Stimulated activated CD4-positive, alpha-beta T cell treated with anti-CD3 and anti-CD28 coated beads, Interleukin-15, amount 100 ng/mL, for 24 hours (primary cell): ENCODE measurements around the gene OR52M1.
"Not testable (repeated sequence)": the region's sequence is repeated elsewhere in the genome, so short reads cannot be mapped to it uniquely, and the experiment has no call there.

Source experiments
- DNase-seq: peaks from one replicate; pipeline ENCODE4 v3.0.0-alpha.2; 2020

Gene OR52M1, protein sequence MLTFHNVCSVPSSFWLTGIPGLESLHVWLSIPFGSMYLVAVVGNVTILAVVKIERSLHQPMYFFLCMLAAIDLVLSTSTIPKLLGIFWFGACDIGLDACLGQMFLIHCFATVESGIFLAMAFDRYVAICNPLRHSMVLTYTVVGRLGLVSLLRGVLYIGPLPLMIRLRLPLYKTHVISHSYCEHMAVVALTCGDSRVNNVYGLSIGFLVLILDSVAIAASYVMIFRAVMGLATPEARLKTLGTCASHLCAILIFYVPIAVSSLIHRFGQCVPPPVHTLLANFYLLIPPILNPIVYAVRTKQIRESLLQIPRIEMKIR

DNA sequence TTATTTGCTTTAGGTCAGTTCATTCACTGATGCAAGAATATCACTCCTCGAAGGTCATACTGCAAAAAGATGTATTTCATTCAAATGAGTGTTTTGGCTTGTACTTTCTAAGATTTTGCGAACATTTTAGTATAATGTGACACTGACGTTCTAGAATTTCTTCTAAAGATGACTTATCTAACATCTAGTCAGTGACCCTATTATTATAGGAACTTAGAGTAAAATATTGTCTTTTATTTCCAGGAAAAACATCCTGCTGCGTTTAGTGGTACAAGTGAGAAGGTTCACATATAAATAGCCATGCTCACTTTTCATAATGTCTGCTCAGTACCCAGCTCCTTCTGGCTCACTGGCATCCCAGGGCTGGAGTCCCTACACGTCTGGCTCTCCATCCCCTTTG, at the start of gene OR52M1:
Gene OR52M1 (plus strand): TSS at position 301 of the 400 bp plus-strand sequence. CDS start 0 bp downstream, at position 301.
- no peak for DNase-seq

DNA sequence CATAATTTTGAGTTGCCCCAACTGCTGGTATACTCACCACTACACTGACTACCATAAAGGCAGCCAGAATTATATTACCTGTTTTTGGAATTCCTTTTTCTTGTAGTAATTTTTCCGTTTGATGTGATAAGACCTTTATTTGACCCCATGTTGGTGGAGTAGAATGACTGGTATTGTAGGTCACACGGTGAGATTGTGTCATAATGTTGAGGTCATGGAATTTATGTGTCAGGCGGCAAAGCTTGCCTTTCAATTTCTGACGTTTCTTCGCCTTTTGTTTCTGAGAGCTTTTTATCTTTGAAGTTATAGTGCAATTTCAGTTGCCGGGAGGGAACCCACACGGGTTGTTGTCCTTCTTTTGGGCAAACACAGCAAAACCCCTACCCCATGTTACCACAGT, 49.5 kb upstream of the OR52M1 start:
- DNase-seq, result peak; percentile 19

DNA sequence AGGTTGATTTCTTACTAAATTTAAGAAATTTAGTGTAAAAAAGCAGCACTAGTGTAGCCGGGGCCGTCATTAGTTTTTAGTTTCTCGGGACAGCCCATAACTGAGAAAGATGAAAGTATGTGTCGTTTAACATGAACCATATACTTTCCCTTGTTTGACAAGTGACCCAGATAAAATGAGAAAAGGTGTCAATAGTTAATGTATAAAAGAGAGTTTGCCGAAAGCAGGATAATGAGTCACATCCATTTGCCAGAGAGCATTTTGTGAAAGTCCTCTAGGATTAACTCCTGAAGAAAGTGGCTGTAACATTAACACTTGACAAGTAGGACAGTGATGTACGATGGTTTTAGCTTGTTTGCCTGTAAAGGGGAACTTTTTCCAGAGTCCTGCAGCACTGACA, 49.0 kb upstream of the OR52M1 start:
- DNase-seq, result no peak

DNA sequence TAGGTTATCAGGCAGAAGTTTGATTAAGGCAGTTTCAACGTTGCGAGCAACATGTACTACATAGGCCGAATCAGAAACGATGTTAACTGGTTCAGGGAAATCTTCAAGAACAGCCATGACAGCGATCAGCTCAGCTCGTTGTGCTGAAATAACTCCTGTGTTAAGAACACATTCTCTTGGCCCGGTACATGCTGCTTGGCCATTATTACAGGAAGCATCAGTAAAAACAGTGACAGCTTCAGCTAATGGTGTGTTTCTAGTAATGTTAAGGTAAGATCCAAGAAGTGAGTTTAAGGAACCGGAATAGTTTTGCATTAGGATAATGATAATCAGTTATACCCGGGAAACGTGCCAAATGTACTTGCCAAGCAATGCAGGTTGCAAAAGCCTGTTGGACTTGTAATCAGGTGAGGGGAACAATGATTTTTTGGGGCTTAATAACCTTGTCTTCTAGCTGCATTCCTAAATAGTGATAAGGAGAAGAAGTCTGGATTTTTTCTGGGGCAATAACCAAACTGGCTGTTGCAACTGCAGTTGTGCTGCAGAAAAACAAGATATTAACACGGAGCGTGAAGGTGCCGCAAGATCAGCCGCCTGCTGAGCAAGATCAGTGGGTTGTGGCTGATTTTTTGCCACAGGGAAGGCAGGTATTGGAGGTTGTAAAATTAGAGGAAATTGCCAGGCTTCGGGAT, 48.3 kb upstream of the OR52M1 start:
- DNase-seq, result no peak

DNA sequence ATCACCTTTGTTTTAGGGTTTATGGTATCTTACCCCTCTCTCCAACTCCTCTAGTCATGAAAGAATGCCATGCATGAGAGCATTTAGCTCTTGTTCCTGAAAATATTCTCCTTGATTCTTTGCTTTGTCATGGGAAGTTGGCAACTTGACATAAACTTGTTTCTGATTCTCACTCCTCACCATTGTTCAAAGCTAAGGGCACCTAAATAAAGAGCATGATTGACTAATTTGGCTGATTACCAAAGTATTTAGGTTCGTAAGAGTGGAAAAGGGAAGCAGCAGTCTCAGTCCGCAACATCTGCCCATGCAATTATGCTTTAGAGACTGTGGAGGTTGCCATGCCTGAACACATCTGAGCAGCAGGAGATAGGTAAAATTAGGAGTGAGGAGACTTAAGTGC, 36.1 kb upstream of the OR52M1 start:
- DNase-seq, result no peak

DNA sequence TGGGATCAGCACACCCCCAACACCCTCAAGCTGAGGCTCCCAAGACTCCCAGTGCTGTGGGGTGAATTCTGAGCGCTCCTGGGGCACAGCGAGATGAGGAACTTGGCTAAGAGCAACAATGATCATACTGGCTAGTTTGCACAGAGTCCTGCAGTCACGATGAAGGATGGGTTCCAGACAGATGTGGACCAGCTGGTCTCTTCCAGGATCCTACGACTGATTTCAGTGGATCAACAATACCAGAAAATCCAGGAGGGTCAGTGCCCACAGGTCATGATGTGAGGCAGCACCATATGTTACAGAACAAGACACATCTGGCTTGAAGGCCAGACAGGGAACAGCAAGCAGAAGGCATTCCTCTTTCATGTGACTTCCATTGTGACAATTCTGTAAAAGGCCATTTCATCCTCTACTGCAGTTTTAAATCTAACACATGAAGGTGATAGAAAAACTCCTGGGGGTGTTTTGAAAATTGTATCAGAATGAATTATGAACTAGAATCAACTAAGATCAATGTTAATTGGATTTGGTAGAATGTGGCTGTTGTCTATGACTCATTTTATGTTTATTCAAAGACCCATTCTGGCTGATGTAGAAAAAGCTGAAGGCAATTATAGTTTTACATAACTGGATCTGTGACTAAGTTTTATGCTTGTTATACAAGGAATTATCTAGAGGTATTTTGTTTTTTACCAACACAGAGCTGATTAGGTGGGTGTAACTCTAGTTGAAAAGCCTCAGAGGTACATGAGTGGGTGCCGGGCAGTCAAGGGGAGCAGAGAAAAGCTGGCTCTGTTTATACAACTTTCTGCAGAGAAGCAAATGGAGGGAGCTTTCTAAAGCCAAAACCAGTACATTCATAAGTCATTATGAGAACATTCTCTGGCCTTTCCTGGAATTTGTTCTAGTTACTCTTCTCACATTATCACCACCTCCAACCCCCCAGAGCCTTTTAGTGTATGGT, 33.4 kb upstream of the OR52M1 start:
- no peak for DNase-seq

DNA sequence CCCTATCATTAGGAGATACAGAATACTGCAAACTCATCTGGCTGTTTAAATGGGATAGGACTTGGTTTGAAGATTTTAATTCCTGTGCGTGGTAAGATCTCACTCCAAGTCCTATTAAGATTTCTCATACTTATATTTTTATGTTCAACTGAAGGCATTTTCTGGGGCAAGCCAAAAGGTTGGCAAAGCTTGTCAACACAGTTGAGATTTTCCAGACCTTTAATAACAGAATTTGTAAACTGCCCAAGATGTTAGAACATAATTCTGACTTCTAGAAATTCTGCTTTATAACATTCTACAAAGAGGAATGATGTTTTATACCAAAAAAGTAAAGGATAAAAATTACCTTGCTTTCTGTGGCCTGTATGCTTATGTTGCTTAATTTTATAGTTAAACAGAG, 30.8 kb upstream of the OR52M1 start:
- no peak for DNase-seq

DNA sequence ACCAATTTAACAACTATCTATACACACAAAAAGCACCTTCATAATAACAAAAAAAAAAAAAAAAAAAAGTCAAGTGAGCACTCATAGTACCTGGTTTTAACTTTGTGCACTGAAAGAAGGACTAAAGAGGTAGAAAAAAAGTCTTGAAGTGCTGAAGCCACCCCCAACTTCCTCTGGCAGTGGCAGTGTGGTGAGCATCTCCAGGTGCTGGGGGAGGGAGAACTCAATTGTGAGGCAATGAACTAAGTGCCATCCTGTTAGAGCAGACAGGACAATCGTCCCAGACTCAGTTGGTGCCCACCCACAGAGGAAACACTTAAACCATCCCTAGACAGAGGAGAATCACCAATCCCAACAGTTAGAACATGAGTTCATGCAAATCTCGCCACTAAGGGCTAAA, 22.7 kb upstream of the OR52M1 start:
- DNase-seq, result no peak

DNA sequence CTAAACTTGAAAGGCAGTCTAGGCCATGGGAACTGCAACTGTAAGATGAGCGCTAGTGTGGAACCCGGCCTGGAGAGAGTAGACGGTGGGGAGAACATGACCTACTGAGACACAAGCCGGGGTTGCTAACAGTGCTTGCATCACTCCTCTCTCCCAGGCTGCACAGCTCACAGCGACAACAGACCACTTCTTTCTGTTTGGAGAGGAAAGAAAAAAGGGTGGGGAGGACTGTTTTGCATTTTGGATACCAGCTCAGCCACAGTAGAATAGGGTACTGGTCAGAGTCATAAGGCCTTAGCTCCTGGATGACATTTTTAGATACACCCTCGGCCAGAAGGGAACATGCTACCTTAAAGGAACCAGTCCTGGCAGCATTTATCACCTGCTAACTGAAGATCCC, 22.2 kb upstream of the OR52M1 start:
- no peak for DNase-seq

DNA sequence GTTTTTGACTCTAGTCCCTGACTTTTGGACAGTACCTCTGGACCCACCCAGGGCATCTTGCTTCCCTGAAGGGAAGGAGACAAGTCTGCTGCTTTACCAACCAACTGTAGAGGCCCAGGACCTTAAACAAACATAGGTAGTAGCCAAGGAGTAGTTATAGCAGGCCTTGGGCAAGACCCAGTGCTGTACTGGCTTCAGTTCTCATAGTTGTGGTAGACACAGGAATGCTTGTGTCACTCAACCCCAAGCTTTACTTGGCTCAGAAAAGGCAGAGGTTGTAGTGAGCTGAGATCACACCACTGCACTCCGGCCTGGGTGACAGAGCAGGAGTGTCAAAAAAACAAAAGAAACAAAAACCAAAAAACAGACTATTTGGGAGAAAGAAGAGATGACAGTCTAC, 21.3 kb upstream of the OR52M1 start:
- DNase-seq, result no peak

DNA sequence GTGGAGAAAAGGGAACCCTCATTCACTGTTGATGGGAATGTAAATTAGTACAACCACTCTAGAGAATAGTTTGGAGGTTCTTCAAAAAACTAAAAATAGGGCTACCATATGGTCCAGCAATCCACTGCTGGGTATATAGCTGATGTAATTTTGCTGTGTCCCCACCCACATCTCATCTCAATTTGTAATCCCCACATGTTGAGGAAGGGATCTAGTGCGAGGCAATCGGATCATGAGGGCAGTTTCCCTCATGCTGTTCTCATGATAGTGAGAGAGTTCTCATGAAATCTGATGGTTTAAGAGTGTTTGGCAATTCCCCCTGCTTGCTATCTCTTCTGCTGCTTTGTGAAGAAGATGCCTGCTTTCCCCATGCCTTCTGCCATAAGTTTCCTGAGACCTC, 17.1 kb upstream of the OR52M1 start:
- DNase-seq, result no peak

DNA sequence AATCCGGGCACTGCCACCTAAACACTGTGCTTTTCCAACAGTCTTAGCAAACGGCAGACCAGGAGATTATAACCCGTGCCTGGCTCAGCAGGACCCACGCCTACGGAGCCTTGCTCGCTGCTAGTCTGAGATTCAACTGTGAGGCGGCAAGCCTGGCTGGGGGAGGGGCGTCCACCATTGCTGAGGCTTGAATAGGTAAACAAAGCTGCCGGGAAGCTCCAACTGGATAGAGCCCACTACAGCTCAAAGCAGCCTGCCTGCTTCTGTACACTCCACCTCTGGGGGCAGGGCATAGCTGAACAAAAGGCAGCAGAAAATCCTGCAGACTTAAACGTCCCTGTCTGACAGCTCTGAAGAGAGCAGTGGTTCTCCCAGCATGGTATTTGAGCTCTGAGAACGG, 13.3 kb upstream of the OR52M1 start:
- not testable (repeated sequence) for DNase-seq

DNA sequence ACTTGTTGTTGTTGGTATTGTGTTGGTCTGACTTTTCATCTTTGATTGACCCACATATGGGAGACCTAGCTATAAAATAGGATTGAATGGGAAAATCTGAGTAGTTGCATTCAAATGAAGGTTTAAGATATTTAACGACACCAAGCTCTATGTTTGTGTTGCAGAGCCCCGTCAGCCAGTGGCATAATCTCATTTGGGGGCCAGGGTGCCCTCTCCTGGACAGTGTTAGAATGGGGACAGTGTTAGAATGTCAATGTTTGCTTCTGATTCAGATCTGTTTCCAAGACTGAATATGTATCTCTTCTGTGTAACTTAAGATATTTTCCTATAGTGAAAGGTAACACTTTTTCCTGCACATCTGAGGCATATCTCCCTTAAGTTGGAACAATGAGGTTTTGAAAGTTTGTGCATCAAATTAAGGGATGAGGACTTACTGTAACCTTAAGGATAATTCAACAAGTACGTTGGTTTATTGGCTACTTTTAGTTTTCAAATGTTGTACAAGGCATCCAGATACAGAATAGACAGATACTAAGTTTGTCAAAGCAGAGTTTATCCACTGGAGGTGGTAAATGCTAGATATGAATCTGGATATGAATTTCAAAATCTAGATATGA, 5.3 kb upstream of the OR52M1 start:
- peak; percentile 62 for DNase-seq

DNA sequence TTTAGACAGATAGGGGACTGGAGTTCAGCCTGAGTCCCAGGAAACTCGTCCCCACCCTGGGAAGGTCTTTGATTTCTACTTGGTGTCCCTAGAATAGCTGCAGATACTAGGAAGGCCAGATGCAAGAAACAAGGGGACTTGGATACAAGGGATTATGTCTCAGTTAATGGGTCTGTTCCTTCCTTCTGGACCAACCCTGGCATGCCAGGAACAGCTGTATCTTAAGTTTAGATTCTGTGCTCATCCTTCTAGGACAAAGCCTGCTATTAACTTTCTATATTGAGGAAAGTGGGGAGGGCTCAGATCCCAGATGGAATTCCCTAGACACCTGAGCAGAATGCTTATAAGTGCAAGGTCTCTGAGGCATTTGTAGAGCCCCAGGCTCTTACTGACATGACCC, 3.9 kb upstream of the OR52M1 start:
- no peak for DNase-seq

DNA sequence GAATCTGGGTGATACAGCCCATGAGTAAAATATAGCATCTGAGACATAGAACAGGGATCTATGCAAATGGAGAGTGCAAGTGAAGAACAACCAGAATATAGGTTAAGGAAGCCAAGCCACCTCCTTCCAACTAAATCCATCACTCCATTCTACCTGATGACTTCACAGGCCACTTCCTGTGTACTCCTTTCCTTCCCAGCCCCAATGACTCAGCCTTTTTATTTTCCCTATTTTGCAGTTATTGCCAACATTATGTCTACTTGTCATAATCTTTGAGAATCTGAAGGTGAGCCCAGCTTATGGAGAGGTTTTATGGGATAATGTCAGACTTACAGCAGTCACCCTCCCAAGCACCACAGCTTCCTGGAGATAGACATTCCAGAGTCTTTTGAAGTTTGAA, 1.4 kb upstream of the OR52M1 start:
- DNase-seq, result no peak

DNA sequence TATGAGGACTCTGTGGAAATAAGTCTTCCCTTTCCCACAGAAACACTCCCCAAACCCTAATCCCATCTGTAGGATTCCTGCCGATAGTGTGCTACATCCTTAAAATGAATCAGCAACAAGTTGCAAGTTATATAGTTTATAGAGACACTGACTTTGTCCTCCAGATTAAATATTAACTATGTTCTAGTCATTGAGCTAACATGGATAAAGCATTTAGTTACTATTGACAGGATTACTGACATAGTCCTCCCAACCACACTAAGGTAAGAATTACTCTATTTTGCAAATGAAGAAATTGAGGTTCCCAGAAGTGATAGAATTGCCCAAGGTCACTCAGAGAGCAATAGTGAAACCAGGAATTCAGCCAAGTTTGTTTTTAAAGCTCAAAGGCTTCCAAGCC, 1.9 kb downstream of the OR52M1 start:
- no peak for DNase-seq

DNA sequence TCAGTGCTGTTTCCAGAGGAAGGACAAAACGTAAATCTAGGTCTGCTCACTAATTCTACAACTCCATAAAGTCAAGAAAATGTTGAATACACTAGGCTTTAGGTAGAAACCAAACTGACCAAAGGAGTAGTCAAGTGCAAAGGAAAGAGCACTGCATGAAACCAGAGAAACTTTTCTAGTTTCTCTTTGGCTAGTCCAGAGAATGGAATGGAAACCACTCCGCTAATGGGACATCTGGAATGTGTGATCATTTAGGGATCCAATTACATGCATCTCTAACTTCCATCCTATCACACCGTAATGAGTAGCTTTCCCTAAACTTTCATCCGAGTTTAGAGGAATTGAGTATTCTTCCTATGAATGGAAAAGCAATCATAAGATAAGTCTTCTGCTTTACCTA, 2.4 kb downstream of the OR52M1 start:
- no peak for DNase-seq

DNA sequence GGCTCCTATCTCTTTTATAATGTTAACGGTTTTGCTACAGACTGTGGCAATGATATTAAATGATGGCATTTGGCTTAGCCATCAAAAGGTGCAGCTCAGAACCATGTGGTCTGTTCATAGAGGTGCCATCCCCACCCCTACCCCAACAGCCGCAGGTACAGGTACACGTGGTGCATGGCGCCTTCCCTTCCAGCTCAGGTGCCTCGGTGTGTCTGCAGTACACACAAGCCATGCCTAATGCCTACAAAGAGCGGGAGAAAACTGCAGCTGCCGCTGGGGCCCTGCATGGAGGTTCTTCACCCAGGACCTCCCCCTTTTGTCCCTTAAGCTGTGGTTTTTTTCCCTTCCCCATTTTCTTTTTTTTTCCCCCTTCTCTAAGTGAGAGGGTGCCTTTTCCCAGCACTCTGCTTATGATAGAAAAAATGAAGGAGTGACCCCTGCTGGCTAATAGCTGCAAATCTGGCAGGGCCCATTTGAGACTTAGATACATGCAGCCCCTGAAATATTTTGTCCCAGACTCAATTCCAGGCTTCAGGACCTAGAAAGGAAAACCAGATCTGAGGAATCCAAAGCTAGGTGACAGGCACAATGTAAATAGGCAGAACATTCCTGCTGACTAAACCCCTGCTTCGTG, 6.5 kb downstream of the OR52M1 start:
- DNase-seq, result no peak

DNA sequence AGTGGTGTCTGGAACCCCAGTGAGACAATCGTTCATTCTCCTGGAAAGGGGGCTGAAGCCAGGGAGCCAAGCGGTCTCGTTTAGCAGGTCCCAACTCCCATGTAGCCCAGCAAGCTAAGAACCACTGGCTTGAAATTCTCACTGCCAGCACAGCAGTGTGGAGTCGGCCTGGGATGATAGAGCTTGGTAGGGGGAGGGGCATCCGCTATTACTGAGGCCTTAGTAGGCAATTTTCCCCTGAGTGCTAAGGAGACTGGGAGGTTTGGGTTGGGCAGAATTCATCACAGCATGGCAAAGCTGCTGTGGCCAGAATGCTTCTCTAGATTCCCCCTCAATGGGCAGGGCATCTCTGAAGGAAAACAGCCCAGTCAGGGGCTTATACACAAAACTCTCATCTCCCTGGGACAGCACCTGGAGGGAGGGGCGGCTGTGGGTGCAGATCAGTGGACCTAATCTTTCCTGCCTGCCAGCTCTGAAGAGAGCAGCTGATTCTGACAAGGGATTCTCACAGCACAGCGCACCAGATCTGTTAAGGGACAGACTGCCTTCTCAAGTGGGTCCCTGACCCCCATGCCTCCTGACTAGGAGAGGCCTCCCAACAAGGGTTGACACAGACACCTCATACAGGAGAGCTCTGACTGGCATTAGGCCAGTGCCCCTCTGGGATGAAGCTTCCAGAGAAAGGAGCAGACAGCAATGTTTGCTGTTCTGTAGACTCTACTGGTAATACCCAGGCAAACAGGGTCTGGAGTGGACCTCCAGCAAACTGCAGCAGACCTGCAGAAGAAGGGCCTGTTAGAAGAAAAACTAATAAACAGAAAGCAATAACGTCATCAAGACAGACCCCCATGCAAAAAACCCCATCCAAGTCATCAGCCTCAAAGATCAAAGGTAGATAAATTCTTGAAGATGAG, 14.8 kb downstream of the OR52M1 start:
- no peak for DNase-seq

DNA sequence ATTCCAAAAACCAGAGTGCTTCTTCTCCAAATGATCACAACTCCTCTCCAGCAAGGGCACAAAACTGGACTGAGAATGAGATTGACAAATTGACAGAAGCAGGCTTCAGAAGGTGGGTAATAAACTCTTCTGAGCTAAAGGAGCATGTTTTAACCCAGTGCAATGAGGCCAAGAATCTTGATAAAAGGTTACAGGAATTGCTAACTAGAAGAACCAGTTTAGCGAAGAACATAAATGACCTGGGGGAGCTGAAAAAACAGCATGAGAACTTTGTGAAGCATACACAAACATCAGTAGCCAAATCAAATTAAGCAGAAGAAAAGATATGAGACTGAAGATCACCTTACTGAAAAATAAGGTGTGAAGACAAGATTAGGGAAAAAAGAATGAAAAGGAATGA, 15.5 kb downstream of the OR52M1 start:
- no peak for DNase-seq

DNA sequence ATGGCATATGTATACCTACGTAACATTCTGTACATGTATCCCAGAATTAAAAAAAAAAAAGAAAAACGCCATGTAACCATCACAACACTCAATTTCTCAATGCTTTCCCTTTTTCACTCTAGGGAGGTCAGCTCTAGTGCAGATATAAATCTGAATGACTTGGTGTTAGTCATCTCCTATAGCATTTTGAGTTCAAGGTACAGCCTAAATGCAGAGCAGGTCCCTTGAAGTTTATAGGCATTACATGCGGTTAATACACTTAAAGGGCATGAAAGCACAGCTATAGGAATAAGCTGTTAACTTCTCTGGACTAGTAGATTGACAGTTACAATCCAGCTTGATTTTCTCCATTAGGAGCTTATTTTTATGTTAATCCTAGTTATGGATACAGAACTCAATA, 20.4 kb downstream of the OR52M1 start:
- no peak for DNase-seq

DNA sequence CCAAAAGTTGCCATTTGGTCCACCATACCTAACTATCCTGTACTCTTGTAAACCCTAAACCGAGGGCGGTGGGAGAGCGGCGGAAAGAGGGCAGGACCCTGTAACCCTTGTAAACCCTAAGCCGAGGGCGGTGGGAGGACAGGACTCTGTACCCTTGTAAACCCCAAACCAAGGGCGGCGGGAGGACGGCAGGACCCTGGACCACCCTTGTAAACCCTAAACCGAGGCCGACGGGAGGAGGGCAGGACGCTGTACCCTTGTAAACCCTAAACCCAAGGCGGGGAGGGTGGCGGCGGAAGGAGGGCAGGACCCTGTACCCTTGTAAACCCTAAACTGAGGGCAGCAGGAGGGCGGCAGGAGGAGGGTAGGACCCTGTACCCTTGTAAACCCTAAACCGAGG, 24.1 kb downstream of the OR52M1 start:
- no peak for DNase-seq
